ENCODE data around the gene SUGCT. TPM values are rescaled to one million over a fixed set of nuclear protein-coding genes. Genes with fewer than 3 reads are reported as not detected.

The SUGCT gene
- total RNA-seq, 1 donor from 2014 or later = 9.8 TPM

DNA sequence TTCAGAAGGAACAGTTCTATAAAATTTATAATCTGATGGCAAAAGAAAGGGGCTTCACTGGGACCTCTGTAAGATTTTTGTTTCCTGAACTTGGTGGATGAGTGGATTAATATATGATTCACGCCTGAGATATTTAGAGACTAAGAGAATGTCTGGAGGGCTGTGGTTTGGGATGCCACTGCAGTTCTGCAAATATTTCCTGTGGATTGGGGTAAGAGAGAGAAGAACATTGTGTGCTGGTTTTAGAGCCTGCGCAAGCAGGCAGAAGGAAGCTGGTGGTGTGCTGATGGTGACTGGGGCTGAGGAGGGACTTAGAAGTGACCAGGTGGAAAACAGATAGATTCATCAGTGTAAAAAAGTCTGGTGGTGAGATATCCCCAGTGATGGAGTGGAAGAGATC is 87.0 kb downstream of the SUGCT start:
- peaks cover 10% of the 10 kb centered on the region for H3K36me3 Mint-ChIP-seq
- H3K4me3 Mint-ChIP-seq = no peak overlapping the region
- TF ChIP-seq, protein P1, sequence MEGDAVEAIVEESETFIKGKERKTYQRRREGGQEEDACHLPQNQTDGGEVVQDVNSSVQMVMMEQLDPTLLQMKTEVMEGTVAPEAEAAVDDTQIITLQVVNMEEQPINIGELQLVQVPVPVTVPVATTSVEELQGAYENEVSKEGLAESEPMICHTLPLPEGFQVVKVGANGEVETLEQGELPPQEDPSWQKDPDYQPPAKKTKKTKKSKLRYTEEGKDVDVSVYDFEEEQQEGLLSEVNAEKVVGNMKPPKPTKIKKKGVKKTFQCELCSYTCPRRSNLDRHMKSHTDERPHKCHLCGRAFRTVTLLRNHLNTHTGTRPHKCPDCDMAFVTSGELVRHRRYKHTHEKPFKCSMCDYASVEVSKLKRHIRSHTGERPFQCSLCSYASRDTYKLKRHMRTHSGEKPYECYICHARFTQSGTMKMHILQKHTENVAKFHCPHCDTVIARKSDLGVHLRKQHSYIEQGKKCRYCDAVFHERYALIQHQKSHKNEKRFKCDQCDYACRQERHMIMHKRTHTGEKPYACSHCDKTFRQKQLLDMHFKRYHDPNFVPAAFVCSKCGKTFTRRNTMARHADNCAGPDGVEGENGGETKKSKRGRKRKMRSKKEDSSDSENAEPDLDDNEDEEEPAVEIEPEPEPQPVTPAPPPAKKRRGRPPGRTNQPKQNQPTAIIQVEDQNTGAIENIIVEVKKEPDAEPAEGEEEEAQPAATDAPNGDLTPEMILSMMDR (IDR thresholded peaks at IDR 0.05; ENCODE audit: unreplicated experiment) = no peak
- no peaks in the 10 kb centered on the region for H3K27me3 Mint-ChIP-seq (ENCODE audit: low read depth)
- no peak overlapping the region for H3K27ac Mint-ChIP-seq
- no peak for DNase-seq (ENCODE audit: low spot score in 2 of 2, unreplicated experiment in 2 of 2)
- peaks cover 27% of the 10 kb centered on the region for H3K4me1 Mint-ChIP-seq
- no peaks in the 10 kb centered on the region for H3K9me3 Mint-ChIP-seq

- no peaks in the 10 kb centered on the region for H3K27me3 Mint-ChIP-seq (ENCODE audit: low read depth)
- H3K27ac Mint-ChIP-seq = peak overlapping the region; percentile 50
- no peaks in the 10 kb centered on the region for H3K9me3 Mint-ChIP-seq
- DNase-seq (ENCODE audit: low spot score in 2 of 2, unreplicated experiment in 2 of 2) = no peak
- H3K4me3 Mint-ChIP-seq = no peak overlapping the region
- peaks cover 27% of the 10 kb centered on the region for H3K4me1 Mint-ChIP-seq
- TF ChIP-seq, protein P1 (IDR thresholded peaks at IDR 0.05; ENCODE audit: unreplicated experiment) = no peak
- peaks cover 2% of the 10 kb centered on the region for H3K36me3 Mint-ChIP-seq
These were observed 88.8 kb downstream of the SUGCT start for GRCh38 chr7:40223451-40224127.

GRCh38 chr7:40230101-40230500 is 95.3 kb downstream of the SUGCT start:
- Mint-ChIP-seq H3K4me1 (peaks cover 20% of the 10 kb centered on the region), H3K27ac (no peak overlapping the region), H3K27me3 (ENCODE audit: low read depth) (no peaks in the 10 kb centered on the region), H3K4me3 (no peak overlapping the region), H3K36me3 (no peaks in the 10 kb centered on the region), H3K9me3 (no peaks in the 10 kb centered on the region)
- TF ChIP-seq, protein P1 (IDR thresholded peaks at IDR 0.05; ENCODE audit: unreplicated experiment) = no peak
- DNase-seq (ENCODE audit: low spot score in 2 of 2, unreplicated experiment in 2 of 2) = no peak

DNA sequence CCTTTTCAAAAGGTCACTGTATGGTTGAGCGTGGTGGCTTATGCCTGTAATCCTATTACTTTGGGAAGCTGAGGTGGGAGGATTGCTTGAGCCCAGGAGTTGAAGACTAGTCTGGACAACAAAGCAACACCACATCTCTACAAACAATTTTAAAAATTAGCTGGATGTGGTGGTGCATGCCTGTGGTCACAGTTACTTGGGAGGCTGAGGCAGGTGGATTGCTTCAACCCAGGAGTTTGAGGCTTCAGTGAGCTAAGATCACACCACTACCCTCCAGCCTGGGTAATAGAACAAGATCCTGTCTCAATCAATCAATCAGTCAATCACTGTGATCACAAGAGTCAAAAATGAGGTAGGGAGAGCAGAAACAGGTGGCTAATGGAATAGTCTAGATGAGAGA is 97.0 kb downstream of the SUGCT start:
- Mint-ChIP-seq H3K4me1 (peaks cover 20% of the 10 kb centered on the region), H3K27me3 (ENCODE audit: low read depth) (no peaks in the 10 kb centered on the region), H3K27ac (no peak overlapping the region), H3K9me3 (no peaks in the 10 kb centered on the region), H3K36me3 (no peaks in the 10 kb centered on the region), H3K4me3 (no peak overlapping the region)
- TF ChIP-seq, protein P1 (IDR thresholded peaks at IDR 0.05; ENCODE audit: unreplicated experiment) = no peak
- no peak for DNase-seq (ENCODE audit: low spot score in 2 of 2, unreplicated experiment in 2 of 2)

DNA sequence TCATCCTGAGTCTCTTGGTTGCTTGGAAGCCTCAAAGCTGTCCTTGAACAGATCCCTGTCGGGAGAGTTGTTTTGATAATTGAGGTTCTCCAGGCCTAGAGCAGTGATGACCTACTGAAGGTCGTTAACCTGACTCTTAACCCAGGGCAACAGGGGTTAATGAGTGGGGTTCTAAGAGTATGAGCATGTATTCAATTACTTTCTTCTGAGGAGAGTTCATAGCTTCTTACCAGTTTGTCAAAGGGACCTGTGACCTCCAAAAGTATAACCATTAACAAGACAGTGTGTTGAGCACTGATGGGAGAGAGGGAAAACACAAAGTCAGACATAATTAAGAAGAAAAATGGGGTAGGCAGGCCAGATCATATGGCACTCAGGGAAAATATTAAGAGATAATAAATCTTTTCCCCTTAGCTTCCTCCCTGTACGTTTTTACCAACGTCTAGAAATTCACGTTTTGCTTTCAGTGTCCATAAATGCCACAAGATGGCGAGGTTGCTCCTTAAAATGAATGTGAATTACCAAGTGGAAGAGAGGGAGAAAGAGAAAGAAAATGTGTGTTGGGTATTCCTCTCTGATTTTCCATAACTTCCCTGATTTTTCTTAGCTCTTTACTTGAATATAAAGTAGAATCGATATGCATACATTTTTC is 97.6 kb downstream of the SUGCT start:
- TF ChIP-seq, protein P1 (IDR thresholded peaks at IDR 0.05; ENCODE audit: unreplicated experiment) = peak; percentile 53
- no peak for DNase-seq (ENCODE audit: low spot score in 2 of 2, unreplicated experiment in 2 of 2)
- Mint-ChIP-seq H3K4me1 (peaks cover 20% of the 10 kb centered on the region), H3K4me3 (no peak overlapping the region), H3K27me3 (ENCODE audit: low read depth) (no peaks in the 10 kb centered on the region), H3K36me3 (no peaks in the 10 kb centered on the region), H3K9me3 (no peaks in the 10 kb centered on the region), H3K27ac (peak overlapping the region; percentile 17)

All from mesothelial cell of epicardium (in vitro differentiated cells).